ENCODE measurements around the gene PFDN1.
A peak's percentile ranks its signal among the peaks of the same experiment; 100 is the strongest.

PFDN1 gene

DNA sequence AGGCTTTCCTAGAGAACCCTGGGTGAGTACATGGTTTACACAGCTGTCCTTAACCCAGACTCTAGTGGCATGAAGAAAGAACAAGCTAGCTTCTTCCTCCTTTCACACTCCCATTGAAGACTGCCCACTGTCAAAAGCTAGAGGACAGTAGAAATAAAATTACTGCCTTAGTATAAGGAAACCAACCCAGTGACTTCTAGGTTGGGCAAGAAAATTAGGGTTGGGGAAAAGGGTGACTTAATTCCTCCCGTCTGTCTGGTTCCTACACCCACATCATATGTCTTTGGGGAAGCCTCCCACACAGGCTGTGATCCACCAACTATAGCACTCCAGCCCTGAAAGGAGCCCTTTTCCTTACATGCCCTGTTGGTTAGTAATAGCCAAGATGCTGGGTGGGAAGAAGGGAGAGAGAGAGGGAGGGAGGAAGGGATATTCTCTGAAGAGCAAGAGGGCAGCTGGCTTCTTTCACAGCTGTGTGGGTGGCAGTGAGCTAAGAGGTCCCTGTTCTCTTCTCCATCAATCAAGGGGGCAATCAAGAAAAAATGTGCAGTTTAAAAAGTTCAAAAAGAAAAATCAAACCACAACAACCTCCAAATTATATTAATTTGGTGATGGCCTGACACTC is 21.8 kb upstream of the PFDN1 start:
- Histone ChIP-seq H3K27ac (replicated peaks) (no peak overlapping the region), H3K27me3 (ENCODE audit: insufficient read depth, poor library complexity, severe bottlenecking) (no peaks in the 10 kb centered on the region), H3K4me3 (replicated peaks; ENCODE audit: insufficient read depth, low read length) (no peak overlapping the region)
- DNase-seq (ENCODE audit: low read depth in 1 of 2, low spot score in 1 of 2): peak; percentile 49 to 77
- TF ChIP-seq, protein P1, sequence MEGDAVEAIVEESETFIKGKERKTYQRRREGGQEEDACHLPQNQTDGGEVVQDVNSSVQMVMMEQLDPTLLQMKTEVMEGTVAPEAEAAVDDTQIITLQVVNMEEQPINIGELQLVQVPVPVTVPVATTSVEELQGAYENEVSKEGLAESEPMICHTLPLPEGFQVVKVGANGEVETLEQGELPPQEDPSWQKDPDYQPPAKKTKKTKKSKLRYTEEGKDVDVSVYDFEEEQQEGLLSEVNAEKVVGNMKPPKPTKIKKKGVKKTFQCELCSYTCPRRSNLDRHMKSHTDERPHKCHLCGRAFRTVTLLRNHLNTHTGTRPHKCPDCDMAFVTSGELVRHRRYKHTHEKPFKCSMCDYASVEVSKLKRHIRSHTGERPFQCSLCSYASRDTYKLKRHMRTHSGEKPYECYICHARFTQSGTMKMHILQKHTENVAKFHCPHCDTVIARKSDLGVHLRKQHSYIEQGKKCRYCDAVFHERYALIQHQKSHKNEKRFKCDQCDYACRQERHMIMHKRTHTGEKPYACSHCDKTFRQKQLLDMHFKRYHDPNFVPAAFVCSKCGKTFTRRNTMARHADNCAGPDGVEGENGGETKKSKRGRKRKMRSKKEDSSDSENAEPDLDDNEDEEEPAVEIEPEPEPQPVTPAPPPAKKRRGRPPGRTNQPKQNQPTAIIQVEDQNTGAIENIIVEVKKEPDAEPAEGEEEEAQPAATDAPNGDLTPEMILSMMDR (IDR thresholded peaks at IDR 0.05; ENCODE audit: insufficient read depth, low read length): no peak
- TF ChIP-seq, protein P2, sequence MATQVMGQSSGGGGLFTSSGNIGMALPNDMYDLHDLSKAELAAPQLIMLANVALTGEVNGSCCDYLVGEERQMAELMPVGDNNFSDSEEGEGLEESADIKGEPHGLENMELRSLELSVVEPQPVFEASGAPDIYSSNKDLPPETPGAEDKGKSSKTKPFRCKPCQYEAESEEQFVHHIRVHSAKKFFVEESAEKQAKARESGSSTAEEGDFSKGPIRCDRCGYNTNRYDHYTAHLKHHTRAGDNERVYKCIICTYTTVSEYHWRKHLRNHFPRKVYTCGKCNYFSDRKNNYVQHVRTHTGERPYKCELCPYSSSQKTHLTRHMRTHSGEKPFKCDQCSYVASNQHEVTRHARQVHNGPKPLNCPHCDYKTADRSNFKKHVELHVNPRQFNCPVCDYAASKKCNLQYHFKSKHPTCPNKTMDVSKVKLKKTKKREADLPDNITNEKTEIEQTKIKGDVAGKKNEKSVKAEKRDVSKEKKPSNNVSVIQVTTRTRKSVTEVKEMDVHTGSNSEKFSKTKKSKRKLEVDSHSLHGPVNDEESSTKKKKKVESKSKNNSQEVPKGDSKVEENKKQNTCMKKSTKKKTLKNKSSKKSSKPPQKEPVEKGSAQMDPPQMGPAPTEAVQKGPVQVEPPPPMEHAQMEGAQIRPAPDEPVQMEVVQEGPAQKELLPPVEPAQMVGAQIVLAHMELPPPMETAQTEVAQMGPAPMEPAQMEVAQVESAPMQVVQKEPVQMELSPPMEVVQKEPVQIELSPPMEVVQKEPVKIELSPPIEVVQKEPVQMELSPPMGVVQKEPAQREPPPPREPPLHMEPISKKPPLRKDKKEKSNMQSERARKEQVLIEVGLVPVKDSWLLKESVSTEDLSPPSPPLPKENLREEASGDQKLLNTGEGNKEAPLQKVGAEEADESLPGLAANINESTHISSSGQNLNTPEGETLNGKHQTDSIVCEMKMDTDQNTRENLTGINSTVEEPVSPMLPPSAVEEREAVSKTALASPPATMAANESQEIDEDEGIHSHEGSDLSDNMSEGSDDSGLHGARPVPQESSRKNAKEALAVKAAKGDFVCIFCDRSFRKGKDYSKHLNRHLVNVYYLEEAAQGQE (IDR thresholded peaks at IDR 0.05; ENCODE audit: insufficient replicate concordance, low read depth): no peak

DNA sequence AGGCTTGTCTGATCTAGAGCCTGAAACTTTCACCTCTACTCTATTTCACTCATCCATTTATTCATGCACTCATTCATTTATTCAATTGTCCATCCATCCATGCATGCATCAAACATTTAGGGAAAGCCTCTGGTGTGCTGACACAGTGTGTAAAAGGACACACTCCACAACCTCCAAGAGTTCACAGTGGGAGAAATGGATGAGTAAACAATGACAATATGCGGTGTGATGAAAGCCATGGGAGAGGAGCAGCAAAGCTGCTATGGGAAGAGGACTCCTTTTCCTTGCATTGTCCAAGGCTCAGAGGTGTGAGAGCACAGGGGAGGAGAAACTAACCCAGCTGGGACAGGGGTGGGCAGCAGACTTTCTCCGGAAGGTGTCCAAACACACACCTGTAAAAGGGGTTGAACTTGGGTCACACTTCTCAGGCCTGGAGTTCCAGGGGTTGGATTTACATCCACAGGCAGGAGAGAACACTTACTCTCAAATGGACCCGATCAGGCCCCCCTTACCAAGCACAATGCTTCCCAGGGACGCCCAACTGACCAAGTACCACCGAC is 21.2 kb upstream of the PFDN1 start:
- H3K27ac ChIP-seq (replicated peaks): no peak overlapping the region
- TF ChIP-seq, protein P2 (IDR thresholded peaks at IDR 0.05; ENCODE audit: insufficient replicate concordance, low read depth): no peak
- TF ChIP-seq GABPA (IDR thresholded peaks at IDR 0.05; ENCODE audit: low read depth) (no peak), SPI1 (IDR thresholded peaks at IDR 0.05; ENCODE audit: borderline replicate concordance, low read depth) (no peak), POLR2AphosphoS5 (IDR thresholded peaks at IDR 0.05; ENCODE audit: low read depth) (no peak)
- TF ChIP-seq, protein P1 (IDR thresholded peaks at IDR 0.05; ENCODE audit: insufficient read depth, low read length): no peak
- DNase-seq (ENCODE audit: low read depth in 1 of 2, low spot score in 1 of 2): no peak
- H3K27me3 ChIP-seq (ENCODE audit: insufficient read depth, poor library complexity, severe bottlenecking): no peaks in the 10 kb centered on the region
- H3K4me3 ChIP-seq (replicated peaks; ENCODE audit: insufficient read depth, low read length): no peak overlapping the region

DNA sequence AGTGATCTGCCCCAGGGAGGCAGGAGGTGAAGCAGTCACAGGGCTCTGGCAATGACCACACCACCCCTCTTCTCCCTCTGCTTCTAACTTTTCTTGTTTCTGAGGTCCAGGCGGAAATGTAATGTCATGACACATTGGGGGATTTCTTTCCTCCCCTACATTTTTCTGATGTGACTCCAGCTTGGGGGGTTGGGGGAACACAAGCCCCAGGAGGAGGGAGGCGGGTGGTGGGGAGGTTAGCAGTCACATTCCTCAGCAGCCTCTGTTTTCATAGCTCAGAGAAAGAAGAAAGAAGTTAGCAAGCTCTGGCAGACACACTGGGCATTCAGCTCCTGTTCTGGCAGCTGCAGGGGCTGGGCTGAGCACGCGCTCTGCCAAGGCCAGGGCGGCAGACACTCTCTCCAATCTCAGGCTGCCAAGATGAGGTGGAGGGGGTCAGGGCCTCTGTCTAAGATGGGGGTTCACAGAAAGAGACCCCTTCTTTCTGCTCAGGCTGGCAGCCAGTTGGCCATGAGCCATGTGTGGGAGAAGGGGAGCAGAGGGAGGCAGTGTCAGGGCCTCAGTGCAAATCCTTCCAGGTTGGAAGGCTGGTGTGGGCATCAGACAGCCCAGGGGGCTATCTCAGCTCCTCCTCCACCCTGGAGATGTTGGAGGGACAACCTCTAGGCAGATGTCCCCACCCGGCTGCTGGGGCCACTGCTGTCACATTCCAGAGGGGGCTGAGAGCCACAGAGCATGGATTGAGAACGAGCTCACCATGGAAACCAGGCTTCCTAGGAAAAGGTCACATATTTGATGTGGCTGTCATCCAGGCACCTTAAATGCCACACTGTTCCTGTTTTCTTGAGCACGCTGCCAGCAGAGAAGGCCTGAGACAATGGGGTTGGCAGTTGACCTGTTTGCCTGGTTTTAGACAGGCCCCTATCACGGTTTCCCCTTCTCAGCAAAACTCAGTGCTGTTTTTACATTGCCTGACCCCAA is 20.1 kb upstream of the PFDN1 start:
- no peak for DNase-seq (ENCODE audit: low read depth in 1 of 2, low spot score in 1 of 2)
- H3K27ac ChIP-seq (replicated peaks): 0 out of 2 replicates have a peak overlapping the region, but pooled peaks have one; percentile 3
- TF ChIP-seq, protein P2 (IDR thresholded peaks at IDR 0.05; ENCODE audit: insufficient replicate concordance, low read depth): no peak
- peak; percentile 70; the same call in 1 of the 2 replicates for TF ChIP-seq SPI1 (IDR thresholded peaks at IDR 0.05; ENCODE audit: borderline replicate concordance, low read depth)
- H3K4me3 ChIP-seq (replicated peaks; ENCODE audit: insufficient read depth, low read length): no peak overlapping the region
- H3K27me3 ChIP-seq (ENCODE audit: insufficient read depth, poor library complexity, severe bottlenecking): no peaks in the 10 kb centered on the region

Data from HL-60 (cell line).